PC-9 (cell line): ENCODE results near the gene ZNF595. TPM values are rescaled to one million over a fixed set of nuclear protein-coding genes. Genes with fewer than 3 reads are reported as not detected.

Source experiments
- BruUV-seq: library from RNA; stranded (reverse); fragments of 400-500 nt; replicated peaks from 2 replicates; lab custom pipeline; 2021; lab: Mats Ljungman, UMichigan
- CTCF ChIA-PET: fragments of 300-600 bp; sonication (Branson Sonifier 250); formaldehyde crosslinking; loops from one replicate; lab custom pipeline; 2022; ENCODE audit warnings: antibody characterized with exemption; lab: Charles Lee
- POLR2A ChIA-PET: fragments of 300-600 bp; sonication (Branson Sonifier 250); formaldehyde crosslinking; loops from one replicate; lab custom pipeline; 2022; ENCODE audit warnings: antibody characterized with exemption; ENCODE audit not compliant: unreplicated experiment; lab: Charles Lee
- DNase-seq, 2 experiments: peaks; one replicate each; pipeline versions ENCODE4 v3.0.0 to v3.0.0-alpha.2; 2015 to 2022; ENCODE audit warnings: mixed read lengths in 1 of 2
- H2AFZ ChIP-seq: fragments of 200-600 bp; sonication (generic); 2 replicates; pipeline ENCODE4 v1.8.1; 2017; ENCODE audit warnings: antibody characterized with exemption
- H3F3A ChIP-seq: fragments of 200-600 bp; sonication (generic); 2 replicates; pipeline ENCODE4 v1.8.1; 2017; ENCODE audit warnings: antibody characterized with exemption, mild to moderate bottlenecking, low read depth; ENCODE audit not compliant: insufficient read depth
- H3K27ac ChIP-seq: fragments of 200-600 bp; sonication (generic); 2 replicates; pipeline ENCODE4 v1.6.1; 2016; ENCODE audit warnings: mixed run types
- H3K27me3 ChIP-seq: fragments of 200-600 bp; sonication (generic); 2 replicates; pipeline ENCODE4 v1.6.1; 2016; ENCODE audit warnings: low read depth, mixed run types; ENCODE audit not compliant: insufficient read depth
- H3K36me3 ChIP-seq: fragments of 200-600 bp; sonication (generic); 2 replicates; pipeline ENCODE4 v1.6.1; 2016; ENCODE audit warnings: low read depth, mixed run types
- H3K4me1 ChIP-seq: fragments of 200-600 bp; sonication (generic); replicated peaks from 2 replicates; pipeline ENCODE4 v1.6.1; 2016; ENCODE audit warnings: mixed run types; ENCODE audit not compliant: insufficient read depth
- H3K4me2 ChIP-seq: fragments of 200-600 bp; sonication (generic); 2 replicates; pipeline ENCODE4 v1.6.1; 2017; ENCODE audit warnings: mixed run types
- H3K4me3 ChIP-seq: fragments of 200-600 bp; sonication (generic); 2 replicates; pipeline ENCODE4 v1.6.1; 2016; ENCODE audit warnings: mixed run types
- H3K79me2 ChIP-seq: fragments of 200-600 bp; sonication (generic); 2 replicates; pipeline ENCODE4 v1.6.1; 2017; ENCODE audit warnings: low read depth, mixed run types
- H3K9me2 ChIP-seq: fragments of 200-600 bp; sonication (generic); 2 replicates; pipeline ENCODE4 v1.8.1; 2017; ENCODE audit warnings: mild to moderate bottlenecking; ENCODE audit not compliant: insufficient read depth
- H3K9me3 ChIP-seq: fragments of 200-600 bp; sonication (generic); 2 replicates; pipeline ENCODE4 v1.8.1; 2016; ENCODE audit warnings: low read depth; ENCODE audit not compliant: insufficient read depth
- H4K20me1 ChIP-seq: fragments of 200-600 bp; sonication (generic); 2 replicates; pipeline ENCODE4 v1.8.1; 2017; ENCODE audit not compliant: insufficient read depth
- EZH2 ChIP-seq: fragments of 200-600 bp; sonication (generic); IDR thresholded peaks from 2 replicates; pipeline ENCODE4 v1.8.0; 2017; ENCODE audit warnings: antibody characterized with exemption, low read depth
- intact Hi-C: fragments of 100-400 bp; cut with micrococcal nuclease; formaldehyde crosslinking; loops from one replicate; pipeline ENCODE4 v1.10.0; 2022; ENCODE audit not compliant: unreplicated experiment
- total RNA-seq: library from RNA; stranded (reverse); gene quantifications from 2 replicates; pipeline ENCODE4 v1.2.3, GENCODE V29; 2021
- TF ChIP-seq, protein P1 (sequence below): fragments of 200-600 bp; sonication (generic); conservative IDR thresholded peaks from 2 replicates; pipeline ENCODE4 v1.6.1; 2017; ENCODE audit warnings: mixed run types, antibody characterized with exemption, mild to moderate bottlenecking, moderate library complexity

The ZNF595 gene
- total RNA-seq, 1 experiment from 2014 or later: 10.9 TPM

GRCh38 chr4:99863-100262, 46.7 kb downstream of the ZNF595 start:
- no peaks in the 10 kb centered on the region for H4K20me1 ChIP-seq
- no peak overlapping the region for H3K4me2 ChIP-seq
- no peak overlapping the region for H3K27ac ChIP-seq
- H3K9me2 ChIP-seq: no peaks in the 10 kb centered on the region
- DNase-seq: no peak
- H3K36me3 ChIP-seq: no peaks in the 10 kb centered on the region
- H3K9me3 ChIP-seq: no peaks in the 10 kb centered on the region
- intact Hi-C loops: no loop called here
- H3K27me3 ChIP-seq: no peaks in the 10 kb centered on the region
- H3F3A ChIP-seq: no peaks in the 10 kb centered on the region
- TF ChIP-seq, protein P1, sequence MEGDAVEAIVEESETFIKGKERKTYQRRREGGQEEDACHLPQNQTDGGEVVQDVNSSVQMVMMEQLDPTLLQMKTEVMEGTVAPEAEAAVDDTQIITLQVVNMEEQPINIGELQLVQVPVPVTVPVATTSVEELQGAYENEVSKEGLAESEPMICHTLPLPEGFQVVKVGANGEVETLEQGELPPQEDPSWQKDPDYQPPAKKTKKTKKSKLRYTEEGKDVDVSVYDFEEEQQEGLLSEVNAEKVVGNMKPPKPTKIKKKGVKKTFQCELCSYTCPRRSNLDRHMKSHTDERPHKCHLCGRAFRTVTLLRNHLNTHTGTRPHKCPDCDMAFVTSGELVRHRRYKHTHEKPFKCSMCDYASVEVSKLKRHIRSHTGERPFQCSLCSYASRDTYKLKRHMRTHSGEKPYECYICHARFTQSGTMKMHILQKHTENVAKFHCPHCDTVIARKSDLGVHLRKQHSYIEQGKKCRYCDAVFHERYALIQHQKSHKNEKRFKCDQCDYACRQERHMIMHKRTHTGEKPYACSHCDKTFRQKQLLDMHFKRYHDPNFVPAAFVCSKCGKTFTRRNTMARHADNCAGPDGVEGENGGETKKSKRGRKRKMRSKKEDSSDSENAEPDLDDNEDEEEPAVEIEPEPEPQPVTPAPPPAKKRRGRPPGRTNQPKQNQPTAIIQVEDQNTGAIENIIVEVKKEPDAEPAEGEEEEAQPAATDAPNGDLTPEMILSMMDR: no peak
- no peak for TF ChIP-seq EZH2
- no TSS peak for BruUV-seq
- H3K4me1 ChIP-seq: no peaks in the 10 kb centered on the region
- no peaks in the 10 kb centered on the region for H3K79me2 ChIP-seq
- CTCF ChIA-PET: no interaction called here
- H3K4me3 ChIP-seq: no peak overlapping the region
- POLR2A ChIA-PET: no interaction called here
- H2AFZ ChIP-seq: no peak overlapping the region

DNA sequence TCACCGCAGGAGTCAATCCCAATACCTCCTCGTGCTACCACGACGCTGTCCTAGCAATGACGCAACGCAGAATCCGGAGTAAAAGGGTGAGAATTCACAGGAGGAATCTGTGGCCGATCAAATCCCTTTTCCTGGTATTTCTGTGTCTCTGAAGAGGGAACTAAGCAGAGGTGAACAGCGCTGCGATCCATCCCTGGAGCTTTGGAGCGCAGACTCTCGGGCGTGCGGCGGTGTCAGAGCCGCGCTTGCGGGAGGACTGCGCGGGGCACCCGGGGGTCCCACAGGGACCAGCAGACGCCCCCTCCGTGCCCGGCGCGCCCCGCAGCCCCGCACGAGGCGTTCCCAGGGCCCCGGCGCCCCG, 53.9 kb downstream of the ZNF595 start:
- POLR2A ChIA-PET: no interaction called here
- H3K79me2 ChIP-seq: no peaks in the 10 kb centered on the region

GRCh38 chr4:107444-108429, 54.6 kb downstream of the ZNF595 start:
- Histone ChIP-seq H3K79me2 (no peaks in the 10 kb centered on the region), H3K4me2 (no peak overlapping the region), H3K9me2 (no peaks in the 10 kb centered on the region), H2AFZ (no peak overlapping the region), H3K4me1 (no peaks in the 10 kb centered on the region), H3K27me3 (no peaks in the 10 kb centered on the region), H3K4me3 (no peak overlapping the region), H3K27ac (no peak overlapping the region), H3K36me3 (no peaks in the 10 kb centered on the region), H3K9me3 (no peaks in the 10 kb centered on the region), H4K20me1 (no peaks in the 10 kb centered on the region), H3F3A (no peaks in the 10 kb centered on the region)
- intact Hi-C loops: no loop called here
- BruUV-seq: no TSS peak
- no peak for TF ChIP-seq EZH2
- TF ChIP-seq, protein P1: no peak
- DNase-seq: no peak
- ChIA-PET CTCF (no interaction called here), POLR2A (no interaction called here)

More for the DNA sequence above, 53.9 kb downstream of the ZNF595 start:
- Histone ChIP-seq H3K4me2 (no peak overlapping the region), H3K27me3 (no peaks in the 10 kb centered on the region), H3K36me3 (no peaks in the 10 kb centered on the region), H2AFZ (no peak overlapping the region), H3K4me1 (no peaks in the 10 kb centered on the region), H3K27ac (no peak overlapping the region), H3K9me2 (no peaks in the 10 kb centered on the region), H3K4me3 (no peak overlapping the region), H3F3A (no peaks in the 10 kb centered on the region), H4K20me1 (no peaks in the 10 kb centered on the region), H3K9me3 (no peaks in the 10 kb centered on the region)
- intact Hi-C loops: no loop called here
- TF ChIP-seq EZH2: no peak
- TF ChIP-seq, protein P1: no peak
- no peak for DNase-seq
- BruUV-seq: no TSS peak
- CTCF ChIA-PET: no interaction called here
